SW 1271 (cell line): ENCODE measurements around the gene IL17RA.
"Not testable (repeated sequence)": the region's sequence is repeated elsewhere in the genome, so short reads cannot be mapped to it uniquely, and the experiment has no call there.

ENCODE experiments used
- DNase-seq, 2 experiments: peaks; one replicate each; lab custom pipeline; 2025; lab: John Stamatoyannopoulos, UW

The IL17RA gene

GRCh38 chr22:17084554-17085276 lies at the start of gene IL17RA:
Gene IL17RA, plus strand, starts transcription at chr22:17085000. Its CDS starts 92 bp downstream, at chr22:17085092.
- DNase-seq = peak; percentile 5 to 39

- DNase-seq = no peak
Observed at GRCh38 chr22:17035246-17035645, 49.6 kb upstream of the IL17RA start.

- not testable (repeated sequence) for DNase-seq
Observed at GRCh38 chr22:17035976-17036841, 48.6 kb upstream of the IL17RA start.

- peak in 1 of 2 experiments; percentile 19 for DNase-seq
Observed at GRCh38 chr22:17036842-17037711, 47.7 kb upstream of the IL17RA start.

- DNase-seq = no peak
Observed at GRCh38 chr22:17043521-17043920, 41.3 kb upstream of the IL17RA start.

- DNase-seq = no peak
Observed at GRCh38 chr22:17046566-17047348, 38.0 kb upstream of the IL17RA start.

- no peak for DNase-seq
Observed at GRCh38 chr22:17047656-17048055, 37.1 kb upstream of the IL17RA start.

- DNase-seq = no peak
Observed at GRCh38 chr22:17056058-17056457, 28.7 kb upstream of the IL17RA start.

- no peak for DNase-seq
Observed at GRCh38 chr22:17056807-17057206, 28.0 kb upstream of the IL17RA start.

- peak in 1 of 2 experiments; percentile 4 for DNase-seq
Observed at GRCh38 chr22:17057959-17058814, 26.6 kb upstream of the IL17RA start.

GRCh38 chr22:17060126-17060525 lies 24.7 kb upstream of the IL17RA start:
- no peak for DNase-seq

- no peak for DNase-seq
Observed at GRCh38 chr22:17063411-17064106, 21.2 kb upstream of the IL17RA start.

GRCh38 chr22:17064498-17065100 lies 20.2 kb upstream of the IL17RA start:
- no peak for DNase-seq

GRCh38 chr22:17065433-17065832 lies 19.4 kb upstream of the IL17RA start:
- DNase-seq = no peak

GRCh38 chr22:17072877-17073276 lies 11.9 kb upstream of the IL17RA start:
- no peak for DNase-seq

GRCh38 chr22:17074648-17075002 lies 10.2 kb upstream of the IL17RA start:
- DNase-seq = no peak

GRCh38 chr22:17077255-17077654 lies 7.5 kb upstream of the IL17RA start:
- DNase-seq = no peak

- no peak for DNase-seq
Observed at GRCh38 chr22:17079572-17079971, 5.2 kb upstream of the IL17RA start.

GRCh38 chr22:17083255-17083654 lies 1.5 kb upstream of the IL17RA start:
- no peak for DNase-seq
